K562 (cell line): ENCODE data around the gene PEDS1. TPM values are rescaled to one million over a fixed set of nuclear protein-coding genes. Genes with fewer than 3 reads are reported as not detected.

Experiments
- ARID1B ChIP-seq: fragments of 450-650 bp; IDR thresholded peaks from 2 replicates; pipeline ENCODE4 v1.6.1; 2016; ENCODE audit warnings: antibody characterized with exemption, mild to moderate bottlenecking, inconsistent platforms
- CEBPG ChIP-seq, 3 experiments: fragments of 200-800 bp in 1 of 3; sonication (Bioruptor generic) in 1 of 3; sonication (generic) in 1 of 3; formaldehyde crosslinking in 1 of 3; IDR thresholded peaks in 2 of 3; conservative IDR thresholded peaks in 1 of 3; 2 replicates each; pipeline versions ENCODE4 v1.6.1 to v1.8.0; 2016 to 2022; ENCODE audit warnings: missing compliant biosample characterization in 2 of 3, missing genetic modification characterization in 2 of 3, mild to moderate bottlenecking in 1 of 3, missing genetic modification reagents in 1 of 3
- FIP1L1 ChIP-seq: fragments of 200-400 bp; formaldehyde crosslinking; IDR thresholded peaks from 2 replicates; pipeline ENCODE4 v1.6.1; 2018; ENCODE audit warnings: mild to moderate bottlenecking, low read depth, low read length; ENCODE audit not compliant: poor library complexity, severe bottlenecking
- FOXM1 ChIP-seq, 2 experiments: fragments of 450-650 bp in 1 of 2; sonication (generic) in 1 of 2; formaldehyde crosslinking in 1 of 2; IDR thresholded peaks; 2 replicates each; pipeline versions ENCODE4 v1.6.1 to v1.9.0; 2017 to 2022; ENCODE audit warnings: low read depth in 2 of 2, mild to moderate bottlenecking in 2 of 2, missing genetic modification reagents in 1 of 2, moderate library complexity in 1 of 2
- GTF2B ChIP-seq: IDR thresholded peaks from 2 replicates; pipeline ENCODE4 v1.6.1; 2011; ENCODE audit not compliant: insufficient read length; ENCODE audit errors: extremely low read depth
- KAT2B ChIP-seq: IDR thresholded peaks from one replicate; pipeline ENCODE4 v1.6.1; 2012; ENCODE audit warnings: low read depth, mild to moderate bottlenecking, control low read depth, inconsistent platforms, low read length, moderate library complexity
- PKNOX1 ChIP-seq: fragments of 450-650 bp; IDR thresholded peaks from 2 replicates; pipeline ENCODE4 v1.6.1; 2016
- TEAD4 ChIP-seq, 2 experiments: sonication (generic) in 1 of 2; formaldehyde crosslinking in 1 of 2; IDR thresholded peaks; 2 replicates each; pipeline versions ENCODE4 v1.6.1 to v1.8.0; 2012 to 2022; ENCODE audit warnings: borderline replicate concordance in 1 of 2, inconsistent platforms in 1 of 2, low read length in 1 of 2, mild to moderate bottlenecking in 1 of 2, missing genetic modification reagents in 1 of 2
- ZBTB7A ChIP-seq: IDR thresholded peaks from 2 replicates; pipeline ENCODE4 v1.6.1; 2011; ENCODE audit warnings: low read depth, mild to moderate bottlenecking, low read length, moderate library complexity, borderline replicate concordance; ENCODE audit not compliant: control insufficient read depth
- ZNF449 ChIP-seq: fragments of 250-450 bp; sonication (Bioruptor Pico); IDR thresholded peaks from 2 replicates; pipeline ENCODE4 v1.8.0; 2022; ENCODE audit warnings: moderate library complexity, mild to moderate bottlenecking, inconsistent platforms
- polyA plus RNA-seq, 8 experiments: library from polyadenylated mRNA; depleted of rRNA in 4 of 8; stranded (reverse) in 5 of 8; unstranded in 3 of 8; fragments of >200 nt; fragmentation: Nextera tagmentation in 2 of 8; fragmentation: Illumina TruSeq in 1 of 8; extraction: Ambion mirVana in 2 of 8; extraction: Trizol in 1 of 8; gene quantifications; 2 replicates each; pipeline versions ENCODE4 v1.2.1 to v1.2.3, GENCODE V29; 2011 to 2014; ENCODE audit warnings: inconsistent platforms in 1 of 8, missing spikeins in 1 of 8
- total RNA-seq, 7 experiments: library from RNA; depleted of rRNA in 6 of 7; stranded (reverse); fragments of >200 nt in 6 of 7; fragmentation: Illumina TruSeq in 2 of 7; extraction: Trizol in 2 of 7; gene quantifications; 2 replicates each; pipeline versions ENCODE4 v1.2.1 to v1.2.3, GENCODE V29; 2011 to 2021; ENCODE audit warnings: low replicate concordance in 1 of 7
- TF ChIP-seq, protein P1 (sequence below), 3 experiments: IDR thresholded peaks in 2 of 3; conservative IDR thresholded peaks in 1 of 3; 2 replicates each; pipeline ENCODE4 v1.5.1; 2011 to 2012; ENCODE audit warnings: low read length in 3 of 3, mild to moderate bottlenecking in 3 of 3, control low read depth in 2 of 3, improper control_type of control experiment in 1 of 3, inconsistent platforms in 1 of 3, low read depth in 1 of 3, mixed read lengths in 1 of 3, moderate library complexity in 1 of 3; ENCODE audit not compliant: insufficient read depth in 2 of 3
- TF ChIP-seq, protein P2 (sequence below): IDR thresholded peaks from 2 replicates; pipeline ENCODE4 v1.6.1; 2011; ENCODE audit warnings: borderline replicate concordance, low read depth, mild to moderate bottlenecking, moderate library complexity, low read length; ENCODE audit not compliant: insufficient read depth, poor library complexity, severe bottlenecking
- TF ChIP-seq, protein P3 (sequence below): fragments of 250-450 bp; sonication (Bioruptor Pico); IDR thresholded peaks from 2 replicates; pipeline ENCODE4 v1.9.0; 2021; ENCODE audit warnings: mild to moderate bottlenecking

PEDS1 gene
- total and polyA plus RNA-seq, 9 of the 15 experiments (the other 6 are each of a cell fraction or from before 2014, with no cell fraction given) = 2.9 to 38.5 (median 24.2) TPM

DNA sequence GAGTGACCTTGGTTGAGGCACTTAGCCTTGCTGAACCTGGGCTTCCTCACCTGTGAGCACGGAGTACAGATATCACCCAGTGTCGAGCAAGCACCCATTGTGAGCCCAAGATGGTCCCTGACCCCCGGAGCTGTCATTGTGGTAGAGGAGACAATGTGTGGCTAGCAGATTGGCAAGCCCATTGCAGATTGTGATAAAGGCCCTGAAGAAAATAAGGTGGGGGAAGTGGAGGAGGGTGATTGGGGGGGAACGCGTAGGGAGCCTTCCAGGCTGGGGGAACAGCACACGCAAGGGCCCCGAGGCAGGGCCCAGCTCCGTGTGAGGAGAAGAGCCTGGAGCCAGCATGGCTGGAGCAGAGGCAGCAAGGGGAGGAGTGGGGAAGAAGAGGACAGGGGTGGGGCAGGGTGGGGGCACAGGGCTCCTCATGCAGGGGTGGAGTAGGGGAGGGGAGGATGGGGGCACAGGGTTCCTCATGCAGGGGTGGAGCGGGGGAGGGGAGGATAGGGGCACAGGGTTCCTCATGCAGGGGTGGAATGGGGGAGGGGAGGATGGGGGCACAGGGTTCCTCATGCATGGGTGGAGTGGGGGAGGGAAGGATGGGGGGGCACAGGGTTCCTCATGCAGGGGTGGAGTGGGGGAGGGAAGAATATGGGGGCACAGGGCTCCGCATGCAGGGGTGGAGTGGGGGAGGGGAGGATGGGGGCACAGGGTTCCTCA lies 44.1 kb upstream of the PEDS1 start (continued):
- no peak for TF ChIP-seq KAT2B
- peak; percentile 84 for TF ChIP-seq ARID1B
- TF ChIP-seq TEAD4 (IDR thresholded peaks at IDR 0.05; ENCODE audit: low read length) = peak; percentile 89
- TF ChIP-seq TEAD4 (CRISPR knock-in tag; IDR thresholded peaks at IDR 0.05; ENCODE audit: borderline replicate concordance) = no peak
- TF ChIP-seq FIP1L1 = no peak
- TF ChIP-seq ZBTB7A = peak; percentile 28; the same call in 1 of the 2 replicates
- no peak for TF ChIP-seq CEBPG (CRISPR knock-in tag; IDR thresholded peaks at IDR 0.05)
- TF ChIP-seq CEBPG (tag; conservative IDR thresholded peaks at IDR 0.05 in 1 of 2, IDR thresholded peaks at IDR 0.05 in 1 of 2) = no peak
- peak; percentile 45; the same call in 1 of the 2 replicates for TF ChIP-seq PKNOX1
- TF ChIP-seq, protein P1, sequence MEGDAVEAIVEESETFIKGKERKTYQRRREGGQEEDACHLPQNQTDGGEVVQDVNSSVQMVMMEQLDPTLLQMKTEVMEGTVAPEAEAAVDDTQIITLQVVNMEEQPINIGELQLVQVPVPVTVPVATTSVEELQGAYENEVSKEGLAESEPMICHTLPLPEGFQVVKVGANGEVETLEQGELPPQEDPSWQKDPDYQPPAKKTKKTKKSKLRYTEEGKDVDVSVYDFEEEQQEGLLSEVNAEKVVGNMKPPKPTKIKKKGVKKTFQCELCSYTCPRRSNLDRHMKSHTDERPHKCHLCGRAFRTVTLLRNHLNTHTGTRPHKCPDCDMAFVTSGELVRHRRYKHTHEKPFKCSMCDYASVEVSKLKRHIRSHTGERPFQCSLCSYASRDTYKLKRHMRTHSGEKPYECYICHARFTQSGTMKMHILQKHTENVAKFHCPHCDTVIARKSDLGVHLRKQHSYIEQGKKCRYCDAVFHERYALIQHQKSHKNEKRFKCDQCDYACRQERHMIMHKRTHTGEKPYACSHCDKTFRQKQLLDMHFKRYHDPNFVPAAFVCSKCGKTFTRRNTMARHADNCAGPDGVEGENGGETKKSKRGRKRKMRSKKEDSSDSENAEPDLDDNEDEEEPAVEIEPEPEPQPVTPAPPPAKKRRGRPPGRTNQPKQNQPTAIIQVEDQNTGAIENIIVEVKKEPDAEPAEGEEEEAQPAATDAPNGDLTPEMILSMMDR (IDR thresholded peaks at IDR 0.05 in 2 of 3, conservative IDR thresholded peaks at IDR 0.05 in 1 of 3; ENCODE audit: insufficient read depth in 2 of 3, low read depth in 1 of 3, low read length in 3 of 3) = no peak
- TF ChIP-seq GTF2B = no peak
- TF ChIP-seq, protein P2, sequence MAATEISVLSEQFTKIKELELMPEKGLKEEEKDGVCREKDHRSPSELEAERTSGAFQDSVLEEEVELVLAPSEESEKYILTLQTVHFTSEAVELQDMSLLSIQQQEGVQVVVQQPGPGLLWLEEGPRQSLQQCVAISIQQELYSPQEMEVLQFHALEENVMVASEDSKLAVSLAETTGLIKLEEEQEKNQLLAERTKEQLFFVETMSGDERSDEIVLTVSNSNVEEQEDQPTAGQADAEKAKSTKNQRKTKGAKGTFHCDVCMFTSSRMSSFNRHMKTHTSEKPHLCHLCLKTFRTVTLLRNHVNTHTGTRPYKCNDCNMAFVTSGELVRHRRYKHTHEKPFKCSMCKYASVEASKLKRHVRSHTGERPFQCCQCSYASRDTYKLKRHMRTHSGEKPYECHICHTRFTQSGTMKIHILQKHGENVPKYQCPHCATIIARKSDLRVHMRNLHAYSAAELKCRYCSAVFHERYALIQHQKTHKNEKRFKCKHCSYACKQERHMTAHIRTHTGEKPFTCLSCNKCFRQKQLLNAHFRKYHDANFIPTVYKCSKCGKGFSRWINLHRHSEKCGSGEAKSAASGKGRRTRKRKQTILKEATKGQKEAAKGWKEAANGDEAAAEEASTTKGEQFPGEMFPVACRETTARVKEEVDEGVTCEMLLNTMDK = no peak
- 0 out of 2 replicates have a peak, but pooled peaks have one; percentile 32 for TF ChIP-seq FOXM1 (IDR thresholded peaks at IDR 0.05; ENCODE audit: low read depth)
- no peak for TF ChIP-seq FOXM1 (CRISPR knock-in tag; IDR thresholded peaks at IDR 0.05; ENCODE audit: low read depth)
- no peak for TF ChIP-seq ZNF449 (CRISPR knock-in tag)
- TF ChIP-seq, protein P3, sequence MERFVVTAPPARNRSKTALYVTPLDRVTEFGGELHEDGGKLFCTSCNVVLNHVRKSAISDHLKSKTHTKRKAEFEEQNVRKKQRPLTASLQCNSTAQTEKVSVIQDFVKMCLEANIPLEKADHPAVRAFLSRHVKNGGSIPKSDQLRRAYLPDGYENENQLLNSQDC (CRISPR knock-in tag) = no peak
